Stomach (tissue), 9 donors: ENCODE data around the gene ZNF599. TPM values are rescaled to one million over a fixed set of nuclear protein-coding genes. Genes with fewer than 3 reads are reported as not detected.

Experiments
- DNase-seq, 2 donors: peaks; one replicate each; pipeline versions ENCODE4 v3.0.0 to v3.0.0-alpha.2; 2013 to 2019
- H3K27ac ChIP-seq, 5 donors: fragments of 200-600 bp in 4 of 5; sonication (generic) in 4 of 5; one replicate each; pipeline ENCODE4 v1.5.1; 2013 to 2019; ENCODE audit warnings: mild to moderate bottlenecking in 1 of 5, moderate library complexity in 1 of 5
- H3K27me3 ChIP-seq, 3 donors: fragments of 200-600 bp; sonication (generic); one replicate each; pipeline ENCODE4 v1.5.1; 2017 to 2019; ENCODE audit warnings: mixed run types in 1 of 3
- H3K36me3 ChIP-seq, 4 donors: fragments of 200-600 bp; sonication (generic); 1 replicate in 3 of 4; 2 replicates in 1 of 4; pipeline ENCODE4 v1.5.1; 2016 to 2019
- H3K4me1 ChIP-seq, 4 donors: fragments of 200-600 bp; sonication (generic); one replicate each; pipeline ENCODE4 v1.5.1; 2016 to 2019
- H3K4me3 ChIP-seq, 4 donors: fragments of 200-600 bp; sonication (generic) in 3 of 4; one replicate each; pipeline ENCODE4 v1.5.1; 2016 to 2019; ENCODE audit warnings: mild to moderate bottlenecking in 1 of 4
- H3K9me3 ChIP-seq, 4 donors: fragments of 200-600 bp; sonication (generic); one replicate each; pipeline ENCODE4 v1.5.1; 2016 to 2019
- EP300 ChIP-seq: sonication (generic); formaldehyde crosslinking; IDR thresholded peaks from one replicate; pipeline ENCODE4 v1.6.1; 2017; ENCODE audit warnings: antibody characterized with exemption
- POLR2A ChIP-seq, 4 donors: fragments of 450-650 bp; IDR thresholded peaks; one replicate each; pipeline ENCODE4 v1.6.1; 2016; ENCODE audit warnings: antibody characterized with exemption in 4 of 4, control low read depth in 2 of 4, mild to moderate bottlenecking in 1 of 4, moderate library complexity in 1 of 4
- POLR2AphosphoS5 ChIP-seq, 3 donors: sonication (generic); formaldehyde crosslinking; IDR thresholded peaks; one replicate each; pipeline ENCODE4 v1.6.1; 2016; ENCODE audit warnings: antibody characterized with exemption in 3 of 3
- WGBS, 5 donors: extraction: QIAGEN DNeasy Blood & Tissue Kit in 3 of 5; methylation state at CpG; one replicate each; pipeline versions ENCODE4 v1.1.5 to v1.1.7; 2013 to 2018; 5-methylcytosine and 5-hydroxymethylcytosine counted together
- intact Hi-C: fragments of 100-400 bp; cut with DNase I; formaldehyde crosslinking; loops from one replicate; pipeline ENCODE4 v1.15.1; 2023; ENCODE audit warnings: low total_unique reads
- polyA plus RNA-seq, 3 donors: library from polyadenylated mRNA; stranded (reverse); fragments of 200-250 nt; gene quantifications; one replicate each; pipeline ENCODE4 v1.2.3, GENCODE V29; 2013
- total RNA-seq, 5 donors: library from RNA; depleted of rRNA; stranded (reverse); fragments of >200 nt; gene quantifications; one replicate each; pipeline versions ENCODE4 v1.1.0 to v1.2.3, GENCODE V29; 2014 to 2016
- TF ChIP-seq, protein P1 (sequence below), 7 experiments: fragments of 450-650 bp in 4 of 7; fragments of 200-600 bp in 3 of 7; sonication (generic) in 3 of 7; IDR thresholded peaks; one replicate each; pipeline ENCODE4 v1.5.1; 2016 to 2019; ENCODE audit warnings: antibody characterized with exemption in 7 of 7, control low read depth in 2 of 7, mild to moderate bottlenecking in 1 of 7
- donor health status: healthy with polysubstance abuse.
- donor health status: Bipolar disorder and iron deficiency.
- donor health status: healthy.

The ZNF599 gene
- total and polyA plus RNA-seq, 8 donors = 0.58 to 6.7 (median 4.5) TPM; not detected in 1

DNA sequence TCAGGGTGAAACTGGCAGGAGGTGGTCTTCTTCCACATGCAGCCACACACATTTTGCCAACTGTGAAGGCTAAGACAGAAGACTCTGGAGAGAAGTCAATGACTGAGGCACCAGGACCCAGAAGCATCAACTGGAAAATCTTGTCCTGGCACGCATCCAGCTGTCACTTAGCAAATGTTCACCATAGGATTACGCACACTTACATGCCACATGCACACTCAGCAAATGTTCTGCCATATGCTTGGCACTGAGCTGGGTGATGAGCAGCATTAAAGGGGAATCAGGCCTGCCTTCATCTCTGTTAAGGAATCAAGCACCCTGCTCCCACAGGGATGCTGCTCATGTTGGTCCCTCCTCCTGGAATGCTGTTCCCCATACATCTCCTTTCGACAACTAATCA lies 5.1 kb downstream of the ZNF599 start:
- intact Hi-C loops = no loop called here
- no peak overlapping the region for H3K4me3 ChIP-seq
- H3K27me3 ChIP-seq = no peaks in the 10 kb centered on the region
- H3K36me3 ChIP-seq = peaks cover 46 to 81% (median 74%) of the 10 kb centered on the region in 4 donors
- no peak for TF ChIP-seq EP300
- TF ChIP-seq, protein P1, sequence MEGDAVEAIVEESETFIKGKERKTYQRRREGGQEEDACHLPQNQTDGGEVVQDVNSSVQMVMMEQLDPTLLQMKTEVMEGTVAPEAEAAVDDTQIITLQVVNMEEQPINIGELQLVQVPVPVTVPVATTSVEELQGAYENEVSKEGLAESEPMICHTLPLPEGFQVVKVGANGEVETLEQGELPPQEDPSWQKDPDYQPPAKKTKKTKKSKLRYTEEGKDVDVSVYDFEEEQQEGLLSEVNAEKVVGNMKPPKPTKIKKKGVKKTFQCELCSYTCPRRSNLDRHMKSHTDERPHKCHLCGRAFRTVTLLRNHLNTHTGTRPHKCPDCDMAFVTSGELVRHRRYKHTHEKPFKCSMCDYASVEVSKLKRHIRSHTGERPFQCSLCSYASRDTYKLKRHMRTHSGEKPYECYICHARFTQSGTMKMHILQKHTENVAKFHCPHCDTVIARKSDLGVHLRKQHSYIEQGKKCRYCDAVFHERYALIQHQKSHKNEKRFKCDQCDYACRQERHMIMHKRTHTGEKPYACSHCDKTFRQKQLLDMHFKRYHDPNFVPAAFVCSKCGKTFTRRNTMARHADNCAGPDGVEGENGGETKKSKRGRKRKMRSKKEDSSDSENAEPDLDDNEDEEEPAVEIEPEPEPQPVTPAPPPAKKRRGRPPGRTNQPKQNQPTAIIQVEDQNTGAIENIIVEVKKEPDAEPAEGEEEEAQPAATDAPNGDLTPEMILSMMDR (IDR thresholded peaks at IDR 0.05) = no peak
- no peak for TF ChIP-seq POLR2A (IDR thresholded peaks at IDR 0.05)
- no peak for TF ChIP-seq POLR2AphosphoS5 (IDR thresholded peaks at IDR 0.05)
- peaks cover 0 to 52% (median 19%) of the 10 kb centered on the region in 4 donors for H3K9me3 ChIP-seq
- peaks cover 5 to 16% (median 14%) of the 10 kb centered on the region in 4 donors for H3K4me1 ChIP-seq
- no peak overlapping the region for H3K27ac ChIP-seq
- no peak for DNase-seq
- 56 to 98% (median 96%) methylated on average over 2 to 3 of the region's 3 CpGs for WGBS, 5 donors

DNA sequence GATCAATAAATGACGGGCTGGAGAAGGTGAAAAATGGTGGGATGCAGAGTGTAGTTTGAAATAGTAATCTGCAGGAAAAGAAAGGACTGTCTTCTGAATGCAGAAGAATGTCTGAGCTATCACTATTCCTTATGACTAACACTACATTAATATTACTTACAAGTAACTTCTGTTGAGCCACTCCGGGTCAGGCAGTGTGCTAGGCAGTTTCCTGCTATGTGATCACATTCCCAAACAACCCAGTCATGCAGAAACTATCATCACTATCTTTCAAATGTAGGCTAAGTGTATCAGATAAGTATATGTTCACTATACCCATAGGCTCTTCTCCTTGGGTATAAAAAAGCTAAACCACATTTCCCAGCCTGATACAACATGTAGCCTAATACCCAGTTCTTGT lies 6.6 kb downstream of the ZNF599 start:
- intact Hi-C loops = no loop called here
- 92 to 100% (median 95%) methylated on average over 2 of the region's 2 CpGs for WGBS, 5 donors
- no peak for TF ChIP-seq POLR2AphosphoS5 (IDR thresholded peaks at IDR 0.05)
- no peak for TF ChIP-seq POLR2A (IDR thresholded peaks at IDR 0.05)
- TF ChIP-seq EP300 = no peak
- TF ChIP-seq, protein P1 (IDR thresholded peaks at IDR 0.05) = no peak

DNA sequence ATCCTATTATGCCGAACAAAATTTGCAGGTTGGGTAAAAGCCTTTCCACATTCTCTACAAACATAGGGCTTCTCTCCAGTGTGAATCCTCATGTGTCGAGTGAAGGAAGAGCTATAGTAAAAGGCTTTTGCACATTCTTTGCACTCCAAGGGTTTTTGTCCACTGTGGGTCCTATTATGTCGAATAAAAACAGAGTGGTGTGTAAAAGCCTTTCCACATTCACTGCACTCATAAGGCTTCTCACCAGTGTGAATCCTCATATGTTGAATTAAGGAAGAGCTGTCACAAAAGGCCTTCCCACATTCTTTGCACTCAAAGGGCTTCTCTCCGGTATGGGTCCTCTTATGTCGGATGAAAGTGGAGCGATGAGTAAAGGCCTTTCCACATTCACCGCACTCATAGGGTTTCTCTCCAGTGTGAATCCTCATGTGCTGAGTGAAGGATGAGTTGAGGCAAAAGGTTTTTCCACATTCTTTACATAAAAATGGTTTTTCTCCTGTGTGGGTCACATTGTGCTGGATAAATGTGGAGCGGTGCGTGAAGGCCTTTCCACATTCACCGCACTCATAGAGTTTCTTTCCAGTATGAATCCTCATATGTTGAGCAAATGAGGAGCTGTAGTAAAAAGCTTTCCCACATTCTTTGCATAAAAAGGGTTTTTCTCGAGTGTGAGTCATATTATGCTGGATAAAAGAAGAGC lies 13.6 kb downstream of the ZNF599 start:
- Histone ChIP-seq H3K27ac (no peak overlapping the region), H3K4me1 (no peaks in the 10 kb centered on the region), H3K36me3 (peaks cover 26 to 90% (median 59%) of the 10 kb centered on the region in 4 donors), H3K4me3 (no peak overlapping the region), H3K27me3 (no peaks in the 10 kb centered on the region), H3K9me3 (peaks cover 42 to 100% (median 97%) of the 10 kb centered on the region in 4 donors)
- intact Hi-C loops = no loop called here
- TF ChIP-seq POLR2AphosphoS5 (IDR thresholded peaks at IDR 0.05) = no peak
- no peak for TF ChIP-seq POLR2A (IDR thresholded peaks at IDR 0.05)
- TF ChIP-seq, protein P1 (IDR thresholded peaks at IDR 0.05) = no peak
- no peak for TF ChIP-seq EP300
- WGBS, 5 donors = 95 to 99% (median 97%) methylated on average over 11 of the region's 11 CpGs
- no peak for DNase-seq

More for the DNA sequence above, 6.6 kb downstream of the ZNF599 start:
- H3K36me3 ChIP-seq = peaks cover 46 to 97% (median 86%) of the 10 kb centered on the region in 4 donors
- no peak for DNase-seq
- no peak overlapping the region for H3K4me3 ChIP-seq
- peaks cover 0 to 2% (median under 1%) of the 10 kb centered on the region in 4 donors for H3K4me1 ChIP-seq
- H3K27me3 ChIP-seq = no peaks in the 10 kb centered on the region
- peaks cover 0 to 68% (median 33%) of the 10 kb centered on the region in 4 donors for H3K9me3 ChIP-seq
- no peak overlapping the region for H3K27ac ChIP-seq

DNA sequence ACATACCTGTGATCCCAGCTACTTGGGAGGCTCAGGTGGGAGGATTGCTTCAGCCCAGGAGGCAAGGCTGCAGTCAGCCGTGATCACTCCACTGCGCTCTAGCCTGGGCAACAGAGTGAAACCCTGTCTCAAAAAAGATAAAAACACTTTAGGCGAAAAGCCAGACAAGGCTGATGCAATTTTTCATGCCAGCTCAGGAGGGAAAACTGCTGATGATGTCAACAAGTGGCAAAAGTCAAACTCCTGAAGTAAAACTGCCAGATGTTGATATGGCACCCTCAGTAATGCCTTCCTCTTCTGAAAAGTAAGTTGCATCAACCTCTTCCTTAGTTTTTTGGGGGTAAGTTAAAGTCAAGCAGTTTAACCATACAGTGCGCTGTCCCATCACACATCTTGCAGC lies 15.6 kb downstream of the ZNF599 start:
- peaks cover 16 to 89% (median 47%) of the 10 kb centered on the region in 4 donors for H3K36me3 ChIP-seq

More for the DNA sequence above, 15.6 kb downstream of the ZNF599 start:
- 91 to 99% (median 95%) methylated on average over 4 of the region's 4 CpGs for WGBS, 5 donors
- no peak overlapping the region for H3K27ac ChIP-seq
- intact Hi-C loops = no loop called here
- no peaks in the 10 kb centered on the region for H3K27me3 ChIP-seq
- no peak for DNase-seq
- no peak overlapping the region for H3K4me3 ChIP-seq
- H3K4me1 ChIP-seq = no peaks in the 10 kb centered on the region
- TF ChIP-seq POLR2A (IDR thresholded peaks at IDR 0.05) (no peak), EP300 (no peak), POLR2AphosphoS5 (IDR thresholded peaks at IDR 0.05) (no peak)
- TF ChIP-seq, protein P1 (IDR thresholded peaks at IDR 0.05) = no peak
- H3K9me3 ChIP-seq = peaks cover 55 to 100% (median 95%) of the 10 kb centered on the region in 4 donors
